ENCODE measurements around the gene FOXJ3. TPM values are rescaled to one million over a fixed set of nuclear protein-coding genes. Genes with fewer than 3 reads are reported as not detected.

Gene FOXJ3
- total and polyA plus RNA-seq, 2 of the 13 experiments (the other 11 are each of a cell fraction or from before 2014, with no cell fraction given) = 16.6 to 48.5 TPM

DNA sequence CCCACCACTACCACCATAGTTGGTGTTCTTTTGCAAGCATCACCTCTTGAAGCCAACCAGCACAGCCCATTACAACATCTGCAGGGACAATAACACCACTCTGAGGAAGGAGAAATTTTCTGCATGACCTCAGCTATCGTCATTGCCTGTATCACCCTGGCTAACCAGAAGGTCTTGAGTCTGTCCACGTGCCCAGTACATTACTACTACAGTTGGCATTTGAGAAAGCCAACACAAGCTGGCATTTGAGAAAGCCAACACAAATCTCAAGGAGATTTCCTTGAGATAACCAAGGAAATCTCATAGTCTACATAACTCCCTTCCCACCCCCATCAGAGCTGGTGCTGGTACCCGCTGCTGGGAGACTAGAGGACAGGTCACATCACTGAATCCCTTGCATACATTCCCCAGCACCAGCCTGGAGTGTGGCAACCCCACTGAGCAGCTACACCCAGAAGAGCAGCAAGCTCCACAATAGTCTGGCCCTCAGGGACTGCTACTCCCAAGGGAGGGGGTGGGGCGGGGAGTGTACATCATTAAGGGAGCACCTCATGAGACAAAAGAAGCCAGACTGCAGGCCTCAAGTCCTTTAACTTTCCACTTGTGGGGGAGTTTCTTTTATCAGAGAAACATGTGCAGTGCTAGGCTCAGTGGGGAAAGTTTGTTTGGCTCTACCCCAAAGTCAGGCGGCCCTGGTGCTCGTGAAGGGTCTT lies 124.5 kb downstream of the FOXJ3 start:
- H3K9me3 ChIP-seq (ENCODE audit: low read length) = no peaks in the 10 kb centered on the region
- no peaks in the 10 kb centered on the region for H3K27me3 ChIP-seq (ENCODE audit: control insufficient read depth in 1 of 2, insufficient read depth in 2 of 2, low read length in 2 of 2)
- CTCF ChIA-PET (ENCODE audit: low intra/inter-chr PET ratio, low total read pairs) = no interaction called here
- DNase-seq (ENCODE audit: low spot score) (no peak), FAIRE-seq (no peak), ATAC-seq (no peak)
- H4K20me1 ChIP-seq (ENCODE audit: insufficient read depth, low read length) = peaks cover 3% of the 10 kb centered on the region; the same call in 1 of the 2 replicates
- no peak overlapping the region for H3K4me2 ChIP-seq (ENCODE audit: low read depth, low read length)
- POLR2A ChIA-PET = no interaction called here
- H3K9ac ChIP-seq (ENCODE audit: insufficient read depth, low read depth, low read length) = no peak overlapping the region
- WGBS (ENCODE audit: low lambda C conversion rate) = 100% methylated on average over 5 of the region's 6 CpGs
- H3K36me3 ChIP-seq (replicated peaks in 1 of 2; ENCODE audit: control insufficient read depth in 1 of 2, insufficient read depth in 2 of 2, low read length in 2 of 2) = peaks cover 1 to 6% of the 10 kb centered on the region in 2 experiments; a peak in 3 of 5 replicates
- BruUV-seq (replicated peaks) = no TSS peak
- H3K79me2 ChIP-seq (ENCODE audit: insufficient read depth, low read length) = peaks cover 42% of the 10 kb centered on the region
- H2AFZ ChIP-seq (ENCODE audit: low read length) = no peak overlapping the region
- H3K27ac ChIP-seq (ENCODE audit: extremely low read length, insufficient read depth, low read length) = no peak overlapping the region
- H3K4me3 ChIP-seq (replicated peaks in 1 of 3; ENCODE audit: insufficient read depth in 1 of 3, low read depth in 2 of 3, low read length in 3 of 3) = no peak overlapping the region
- TF ChIP-seq ZFP36L1 (CRISPR knock-in tag; IDR thresholded peaks at IDR 0.05) = no peak
- no peak for TF ChIP-seq ZBED4 (CRISPR knock-in tag; IDR thresholded peaks at IDR 0.05; ENCODE audit: borderline replicate concordance)
- no peak for TF ChIP-seq ZNF780A (CRISPR knock-in tag; IDR thresholded peaks at IDR 0.05)
- no peak for TF ChIP-seq CREBL2 (CRISPR knock-in tag; IDR thresholded peaks at IDR 0.05; ENCODE audit: borderline replicate concordance)
- TF ChIP-seq ZNF619 (CRISPR knock-in tag; IDR thresholded peaks at IDR 0.05) = no peak
- no peak for TF ChIP-seq RARG (CRISPR knock-in tag; IDR thresholded peaks at IDR 0.05; ENCODE audit: low read depth)
- TF ChIP-seq CENPBD1 (CRISPR knock-in tag; IDR thresholded peaks at IDR 0.05; ENCODE audit: borderline replicate concordance, low read depth) = no peak
- TF ChIP-seq ZNF276 (CRISPR knock-in tag; IDR thresholded peaks at IDR 0.05; ENCODE audit: low read depth) = no peak
- TF ChIP-seq TAF15 (IDR thresholded peaks at IDR 0.05; ENCODE audit: low read depth, low read length, poor library complexity, severe bottlenecking) = no peak
- no peak for TF ChIP-seq STAT5B (CRISPR knock-in tag; IDR thresholded peaks at IDR 0.05)
- TF ChIP-seq JDP2 (CRISPR knock-in tag; IDR thresholded peaks at IDR 0.05; ENCODE audit: borderline replicate concordance) = no peak
- no peak for TF ChIP-seq ZNF577 (CRISPR knock-in tag; IDR thresholded peaks at IDR 0.05; ENCODE audit: borderline replicate concordance, low read depth)
- TF ChIP-seq ZNF788 (CRISPR knock-in tag; IDR thresholded peaks at IDR 0.05; ENCODE audit: borderline replicate concordance) = no peak
- TF ChIP-seq ELF1 (CRISPR knock-in tag; IDR thresholded peaks at IDR 0.05) = no peak
- no peak for TF ChIP-seq ZNF136 (CRISPR knock-in tag; IDR thresholded peaks at IDR 0.05; ENCODE audit: low read depth)
- TF ChIP-seq FOXA1 (IDR thresholded peaks at IDR 0.05) = no peak
- no peak for TF ChIP-seq FOXA1 (CRISPR knock-in tag; IDR thresholded peaks at IDR 0.05)
- intact Hi-C loops (cut with micrococcal nuclease; ENCODE audit: unreplicated experiment) = no loop called here
- H3K4me1 ChIP-seq (ENCODE audit: insufficient read depth, low read length) = peaks cover 27% of the 10 kb centered on the region
- in situ Hi-C loops (cut with HindIII; ENCODE audit: extremely low pct_ligation_motif_present, low pct_unique_long_range_greater_than_20kb) = no loop called here
